ENCODE measurements around the gene DGCR8. TPM values are rescaled to one million over a fixed set of nuclear protein-coding genes. Genes with fewer than 3 reads are reported as not detected.

The DGCR8 gene
- total and polyA plus RNA-seq, 2 donors from 2014 or later = 12.2 to 40.1 TPM

GRCh38 chr22:20083157-20083890, 3.3 kb downstream of the DGCR8 start:
- peaks cover 4 to 22% (median 21%) of the 10 kb centered on the region in 3 donors for H3K36me3 ChIP-seq (ENCODE audit: control insufficient read depth in 2 of 3, insufficient read depth in 3 of 3, low read length in 3 of 3)
- no peak for TF ChIP-seq CTCF (IDR thresholded peaks at IDR 0.05; ENCODE audit: borderline replicate concordance, extremely low read depth, insufficient read depth)
- intact Hi-C loops (cut with DNase I) = no loop called here
- H3K4me3 ChIP-seq (ENCODE audit: low read length in 3 of 3) = no peak overlapping the region
- peak in 1 of 5 donors; percentile 29 for DNase-seq
- no peak overlapping the region for H3K9ac ChIP-seq (ENCODE audit: low read length in 3 of 3)
- no peaks in the 10 kb centered on the region for H3K27me3 ChIP-seq (ENCODE audit: control insufficient read depth, insufficient read depth, low read length)
- H3K9me3 ChIP-seq (ENCODE audit: control insufficient read depth in 2 of 3, insufficient read depth in 1 of 3, low read length in 3 of 3) = no peaks in the 10 kb centered on the region
- H3K4me1 ChIP-seq (ENCODE audit: control insufficient read depth in 2 of 3, insufficient read depth in 2 of 3, low read depth in 1 of 3, low read length in 3 of 3) = peaks cover 0 to 30% (median 22%) of the 10 kb centered on the region in 3 donors
- FAIRE-seq = no peak
- H3K27ac ChIP-seq (ENCODE audit: low read depth in 2 of 2, low read length in 2 of 2) = peak overlapping the region in 1 of 2 donors; percentile 15

GRCh38 chr22:20083891-20084546, 4.0 kb downstream of the DGCR8 start:
- intact Hi-C loops (cut with DNase I) = no loop called here
- Histone ChIP-seq H3K36me3 (ENCODE audit: control insufficient read depth in 2 of 3, insufficient read depth in 3 of 3, low read length in 3 of 3) (peaks cover 6 to 27% (median 25%) of the 10 kb centered on the region in 3 donors), H3K4me3 (ENCODE audit: low read length in 3 of 3) (no peak overlapping the region), H3K9ac (ENCODE audit: low read length in 3 of 3) (no peak overlapping the region), H3K27me3 (ENCODE audit: control insufficient read depth, insufficient read depth, low read length) (no peaks in the 10 kb centered on the region), H3K27ac (ENCODE audit: low read depth in 2 of 2, low read length in 2 of 2) (peak overlapping the region in 1 of 2 donors; percentile 15), H3K4me1 (ENCODE audit: control insufficient read depth in 2 of 3, insufficient read depth in 2 of 3, low read depth in 1 of 3, low read length in 3 of 3) (peaks cover 0 to 30% (median 22%) of the 10 kb centered on the region in 3 donors), H3K9me3 (ENCODE audit: control insufficient read depth in 2 of 3, insufficient read depth in 1 of 3, low read length in 3 of 3) (no peaks in the 10 kb centered on the region)
- TF ChIP-seq CTCF (IDR thresholded peaks at IDR 0.05; ENCODE audit: borderline replicate concordance, extremely low read depth, insufficient read depth) = no peak
- DNase-seq (peak in 1 of 5 donors; percentile 9), FAIRE-seq (no peak)

GRCh38 chr22:20084547-20085413, 4.7 kb downstream of the DGCR8 start:
- Histone ChIP-seq H3K9ac (ENCODE audit: low read length in 3 of 3) (no peak overlapping the region), H3K4me1 (ENCODE audit: control insufficient read depth in 2 of 3, insufficient read depth in 2 of 3, low read depth in 1 of 3, low read length in 3 of 3) (peaks cover 0 to 30% (median 22%) of the 10 kb centered on the region in 3 donors), H3K27ac (ENCODE audit: low read depth in 2 of 2, low read length in 2 of 2) (no peak overlapping the region), H3K4me3 (ENCODE audit: low read length in 3 of 3) (no peak overlapping the region), H3K9me3 (ENCODE audit: control insufficient read depth in 2 of 3, insufficient read depth in 1 of 3, low read length in 3 of 3) (no peaks in the 10 kb centered on the region), H3K27me3 (ENCODE audit: control insufficient read depth, insufficient read depth, low read length) (no peaks in the 10 kb centered on the region), H3K36me3 (ENCODE audit: control insufficient read depth in 2 of 3, insufficient read depth in 3 of 3, low read length in 3 of 3) (peaks cover 13 to 32% (median 31%) of the 10 kb centered on the region in 3 donors)
- DNase-seq (peak in 4 of 5 donors; percentile 34 to 41 (median 38)), FAIRE-seq (no peak)
- intact Hi-C loops (cut with DNase I) = no loop called here
- TF ChIP-seq CTCF (IDR thresholded peaks at IDR 0.05; ENCODE audit: borderline replicate concordance, extremely low read depth, insufficient read depth) = peak; percentile 24

Measured in kidney (tissue), 14 donors.